CD4-positive, alpha-beta T cell (primary cell): ENCODE results near the gene EEPD1. TPM values are rescaled to one million over a fixed set of nuclear protein-coding genes. Genes with fewer than 3 reads are reported as not detected.

Experiments used
- ATAC-seq: fragments of 200-7000 bp; cut with Tn5 transposase; one replicate; pipeline ENCODE4 v1.10.0; 2022; ENCODE audit warnings: mild to moderate bottlenecking; ENCODE audit not compliant: poor library complexity
- CTCF ChIA-PET: fragments of 350-600 bp; sonication (Branson Sonifier 250); formaldehyde crosslinking; loops from one replicate; lab custom pipeline; 2021; ENCODE audit warnings: antibody characterized with exemption, inconsistent platforms; lab: Charles Lee
- POLR2A ChIA-PET: fragments of 350-600 bp; sonication (Branson Sonifier 250); formaldehyde crosslinking; loops from one replicate; lab custom pipeline; 2021; ENCODE audit warnings: antibody characterized with exemption, inconsistent platforms; lab: Charles Lee
- DNase-seq, 14 experiments: peaks; one replicate each; pipeline ENCODE4 v3.0.0-alpha.2; 2013 to 2020; ENCODE audit warnings: mixed read lengths in 2 of 14
- H3K27ac ChIP-seq, 2 donors: one replicate each; pipeline versions ENCODE4 v1.5.1 to v1.7.0; 2013; ENCODE audit warnings: low read length in 2 of 2, low read depth in 1 of 2, mild to moderate bottlenecking in 1 of 2
- H3K27me3 ChIP-seq, 2 experiments: 1 replicate in 1 of 2; 2 replicates in 1 of 2; pipeline versions ENCODE4 v1.6.1 to v1.7.0; 2013; ENCODE audit warnings: low read length in 2 of 2, control low read depth in 1 of 2, mild to moderate bottlenecking in 1 of 2, moderate library complexity in 1 of 2; ENCODE audit not compliant: insufficient read depth in 2 of 2, control insufficient read depth in 1 of 2
- H3K36me3 ChIP-seq: one replicate; pipeline ENCODE4 v1.6.1; 2013; ENCODE audit warnings: low read length, control low read depth; ENCODE audit not compliant: insufficient read depth
- H3K4me1 ChIP-seq: one replicate; pipeline ENCODE4 v1.6.1; 2013; ENCODE audit warnings: low read length, control low read depth; ENCODE audit not compliant: insufficient read depth
- H3K4me3 ChIP-seq: one replicate; pipeline ENCODE4 v1.5.1; 2013; ENCODE audit warnings: mild to moderate bottlenecking, low read length, moderate library complexity
- H3K9me3 ChIP-seq, 2 experiments: 1 replicate in 1 of 2; 2 replicates in 1 of 2; pipeline versions ENCODE4 v1.6.1 to v1.7.0; 2013; ENCODE audit warnings: low read length in 2 of 2, mild to moderate bottlenecking in 2 of 2, control low read depth in 1 of 2, moderate library complexity in 1 of 2; ENCODE audit not compliant: control insufficient read depth in 1 of 2, insufficient read depth in 1 of 2
- H3K27ac Mint-ChIP-seq: one replicate; pipeline ENCODE4 v1.8.0; 2020; ENCODE audit warnings: mixed read lengths
- H3K27me3 Mint-ChIP-seq: one replicate; pipeline ENCODE4 v1.8.0; 2021; ENCODE audit warnings: mixed read lengths
- H3K36me3 Mint-ChIP-seq: one replicate; pipeline ENCODE4 v1.8.0; 2021; ENCODE audit warnings: low read depth, mixed read lengths
- H3K4me1 Mint-ChIP-seq: one replicate; pipeline ENCODE4 v1.8.0; 2021; ENCODE audit warnings: low read depth, mixed read lengths
- H3K4me3 Mint-ChIP-seq: one replicate; pipeline ENCODE4 v1.8.0; 2020; ENCODE audit warnings: mild to moderate bottlenecking, mixed read lengths
- H3K9me3 Mint-ChIP-seq: one replicate; pipeline ENCODE4 v1.8.0; 2020; ENCODE audit warnings: mixed read lengths
- CTCF ChIP-seq: fragments of 200-600 bp; IDR thresholded peaks from one replicate; pipeline ENCODE4 v1.8.0; 2022; ENCODE audit warnings: antibody characterized with exemption, mild to moderate bottlenecking
- intact Hi-C, 2 experiments: fragments of 100-400 bp; cut with DNase I in 1 of 2; cut with micrococcal nuclease in 1 of 2; formaldehyde crosslinking; loops; one replicate each; pipeline versions ENCODE4 v1.15.1 to v1.9.0; 2023 to 2025; cut with DNase I, micrococcal nuclease
- total RNA-seq, 174 experiments: library from RNA in 2 of 174; stranded (reverse) in 2 of 174; gene quantifications; one replicate each; pipeline ENCODE4 v1.2.3 and lab custom pipeline; 2021 to 2026

The EEPD1 gene
- total RNA-seq, 2 experiments from 2014 or later: 4.4 to 4.6 TPM

GRCh38 chr7:36348771-36349170, 195.7 kb downstream of the EEPD1 start:
- Histone ChIP-seq H3K27me3 (no peaks in the 10 kb centered on the region), H3K27ac (no peak overlapping the region), H3K4me3 (no peak overlapping the region), H3K36me3 (no peaks in the 10 kb centered on the region), H3K9me3 (no peaks in the 10 kb centered on the region), H3K4me1 (no peaks in the 10 kb centered on the region)
- CTCF ChIA-PET: interaction anchor here (1.3 kb wide), 1 partner anchor 19 kb away, joined by 3 read pairs; no protein-coding TSS in a partner anchor
- H3K27ac Mint-ChIP-seq: no peak overlapping the region
- H3K36me3 Mint-ChIP-seq: no peaks in the 10 kb centered on the region
- no peaks in the 10 kb centered on the region for H3K27me3 Mint-ChIP-seq
- DNase-seq (no peak), ATAC-seq (no peak)
- H3K9me3 Mint-ChIP-seq: no peaks in the 10 kb centered on the region
- H3K4me3 Mint-ChIP-seq: no peak overlapping the region
- intact Hi-C loops: no loop called here
- H3K4me1 Mint-ChIP-seq: no peaks in the 10 kb centered on the region
- POLR2A ChIA-PET: no interaction called here
- no peak for TF ChIP-seq CTCF

- H3K36me3 ChIP-seq: no peaks in the 10 kb centered on the region
Observed at GRCh38 chr7:36349626-36350025, 196.6 kb downstream of the EEPD1 start.

More at GRCh38 chr7:36349626-36350025, 196.6 kb downstream of the EEPD1 start:
- no peak overlapping the region for H3K27ac ChIP-seq
- H3K27me3 ChIP-seq: no peaks in the 10 kb centered on the region
- Mint-ChIP-seq H3K4me3 (no peak overlapping the region), H3K9me3 (no peaks in the 10 kb centered on the region), H3K27me3 (no peaks in the 10 kb centered on the region), H3K27ac (no peak overlapping the region), H3K36me3 (no peaks in the 10 kb centered on the region), H3K4me1 (no peaks in the 10 kb centered on the region)
- ATAC-seq (no peak), DNase-seq (no peak)
- no peak overlapping the region for H3K4me3 ChIP-seq
- no peak for TF ChIP-seq CTCF
- ChIA-PET CTCF (no interaction called here), POLR2A (no interaction called here)
- H3K4me1 ChIP-seq: no peaks in the 10 kb centered on the region
- intact Hi-C loops: no loop called here
- no peaks in the 10 kb centered on the region for H3K9me3 ChIP-seq

Other genes with a start within 250 kb of the EEPD1 start
- 1 to 10 TPM in 1 of 2 experiments, under 1 TPM in 1; 0.33 to 1.1 TPM for gene ANLN, start 236.6 kb downstream of the EEPD1 start, total RNA-seq